Nasal cavity respiratory epithelium epithelial cell of viscerocranial mucosa (primary cell): Measurements from ENCODE around the gene DDAH2. TPM values are rescaled to one million over a fixed set of nuclear protein-coding genes. Genes with fewer than 3 reads are reported as not detected.

Source experiments
- total RNA-seq: library from RNA; depleted of rRNA; stranded (reverse); fragments of >200 nt; gene quantifications from 2 replicates; pipeline ENCODE4 v1.2.3, GENCODE V29; 2014

The DDAH2 gene
- total RNA-seq, 1 donor from 2014 or later: 16.2 TPM

Other genes with a start within 250 kb of the DDAH2 start
- 3.7 and 5.8 TPM in 2 replicates for gene MICB, start 231.2 kb downstream of the DDAH2 start, total RNA-seq
- not detected in 2 replicates for gene MCCD1, start 200.3 kb downstream of the DDAH2 start, total RNA-seq
- 205 and 333 TPM in 2 replicates for gene DDX39B, start 187.3 kb downstream of the DDAH2 start, total RNA-seq
- gene ATP6V1G2, start 182.7 kb downstream of the DDAH2 start, total RNA-seq: 0.28 and 0.34 TPM in 2 replicates
- 25.8 and 52.3 TPM in 2 replicates for gene NFKBIL1, start 181.7 kb downstream of the DDAH2 start, total RNA-seq
- not detected in 2 replicates for gene LTA, start 157.0 kb downstream of the DDAH2 start, total RNA-seq
- under 0.01 and 0.07 TPM in 2 replicates for gene TNF, start 153.7 kb downstream of the DDAH2 start, total RNA-seq
- not detected in 2 replicates for gene LTB, start 146.9 kb downstream of the DDAH2 start, total RNA-seq
- gene LST1, start 143.0 kb downstream of the DDAH2 start, total RNA-seq: not detected in 2 replicates
- gene NCR3, start 136.3 kb downstream of the DDAH2 start, total RNA-seq: not detected in 2 replicates
- gene AIF1, start 114.1 kb downstream of the DDAH2 start, total RNA-seq: not detected in 2 replicates
- 32.1 and 73.3 TPM in 2 replicates for gene PRRC2A, start 108.6 kb downstream of the DDAH2 start, total RNA-seq
- gene BAG6, start 76.6 kb downstream of the DDAH2 start, total RNA-seq: 120 and 174 TPM in 2 replicates
- 0.28 and 0.34 TPM in 2 replicates for gene APOM, start 73.4 kb downstream of the DDAH2 start, total RNA-seq
- 24.7 and 37.6 TPM in 2 replicates for gene C6orf47, start 68.5 kb downstream of the DDAH2 start, total RNA-seq
- 9.4 and 20.2 TPM in 2 replicates for gene GPANK1, start 64.3 kb downstream of the DDAH2 start, total RNA-seq
- gene CSNK2B, start 63.2 kb downstream of the DDAH2 start, total RNA-seq: 48.2 and 76.9 TPM in 2 replicates
- 0.68 and 3.3 TPM in 2 replicates for gene LY6G5B, start 59.3 kb downstream of the DDAH2 start, total RNA-seq
- 0.07 TPM in 1 of 2 replicates, not detected in the other for gene LY6G5C, start 48.2 kb downstream of the DDAH2 start, total RNA-seq
- 30.8 and 46.5 TPM in 2 replicates for gene ABHD16A, start 26.0 kb downstream of the DDAH2 start, total RNA-seq
- gene LY6G6F, start 22.4 kb downstream of the DDAH2 start, total RNA-seq: not detected in 2 replicates
- gene LY6G6D, start 14.0 kb downstream of the DDAH2 start, total RNA-seq: not detected in 2 replicates
- gene LY6G6C, start 7.6 kb downstream of the DDAH2 start, total RNA-seq: under 0.01 TPM in 1 of 2 replicates, not detected in the other
- not detected in 2 replicates for gene MPIG6B, start 5.9 kb downstream of the DDAH2 start, total RNA-seq
- gene CLIC1, start 7.2 kb upstream of the DDAH2 start, total RNA-seq: 269 and 558 TPM in 2 replicates
- 3.4 and 3.5 TPM in 2 replicates for gene MSH5, start 10.7 kb upstream of the DDAH2 start, total RNA-seq
- 0.57 TPM in 1 of 2 replicates, not detected in the other for gene SAPCD1, start 33.4 kb upstream of the DDAH2 start, total RNA-seq
- gene VWA7, start 48.0 kb upstream of the DDAH2 start, total RNA-seq: 0.34 and 1.00 TPM in 2 replicates
- 61.2 and 98.7 TPM in 2 replicates for gene VARS1, start 66.5 kb upstream of the DDAH2 start, total RNA-seq
- 14.4 and 35.5 TPM in 2 replicates for gene LSM2, start 77.7 kb upstream of the DDAH2 start, total RNA-seq
- gene HSPA1L, start 86.0 kb upstream of the DDAH2 start, total RNA-seq: 1.0 and 1.1 TPM in 2 replicates
- gene HSPA1A, start 86.2 kb upstream of the DDAH2 start, total RNA-seq: 29.7 and 211 TPM in 2 replicates
- gene HSPA1B, start 98.4 kb upstream of the DDAH2 start, total RNA-seq: 81.7 and 305 TPM in 2 replicates
- 64.1 and 103 TPM in 2 replicates for gene NEU1, start 133.5 kb upstream of the DDAH2 start, total RNA-seq
- gene SLC44A4, start 149.7 kb upstream of the DDAH2 start, total RNA-seq: 2.1 and 3.1 TPM in 2 replicates
- 13.7 and 47.4 TPM in 2 replicates for gene EHMT2, start 168.4 kb upstream of the DDAH2 start, total RNA-seq
- 1.4 and 4.1 TPM in 2 replicates for gene ZBTB12, start 172.8 kb upstream of the DDAH2 start, total RNA-seq
- gene C2, start 198.4 kb upstream of the DDAH2 start, total RNA-seq: 0.71 and 1.0 TPM in 2 replicates
- gene CFB, start 216.8 kb upstream of the DDAH2 start, total RNA-seq: 1.7 and 11.2 TPM in 2 replicates
- gene NELFE, start 229.7 kb upstream of the DDAH2 start, total RNA-seq: 109 and 155 TPM in 2 replicates
- 49.6 and 62.5 TPM in 2 replicates for gene SKIC2, start 229.9 kb upstream of the DDAH2 start, total RNA-seq
- gene DXO, start 242.8 kb upstream of the DDAH2 start, total RNA-seq: 10.0 and 10.9 TPM in 2 replicates